Activated CD8-positive, alpha-beta T cell treated with anti-CD3 and anti-CD28 coated beads for 36 hours (primary cell): ENCODE measurements around the gene TMEM220. TPM values are rescaled to one million over a fixed set of nuclear protein-coding genes. Genes with fewer than 3 reads are reported as not detected.

ENCODE experiments used
- ATAC-seq: fragments of 200-7000 bp; cut with Tn5 transposase; one replicate; pipeline ENCODE4 v1.10.0; 2021; ENCODE audit warnings: mild to moderate bottlenecking, moderate library complexity
- CTCF ChIA-PET: fragments of 350-600 bp; sonication (Branson Sonifier 250); formaldehyde crosslinking; loops from one replicate; lab custom pipeline; 2021; ENCODE audit warnings: antibody characterized with exemption; lab: Charles Lee
- POLR2A ChIA-PET: fragments of 350-600 bp; sonication (Branson Sonifier 250); formaldehyde crosslinking; loops from one replicate; lab custom pipeline; 2021; ENCODE audit warnings: antibody characterized with exemption; lab: Charles Lee
- DNase-seq: peaks from one replicate; pipeline ENCODE4 v3.0.0-alpha.2; 2020
- H3K27ac Mint-ChIP-seq: one replicate; pipeline ENCODE4 v1.8.0; 2021; ENCODE audit warnings: mild to moderate bottlenecking, mixed read lengths
- H3K27me3 Mint-ChIP-seq: one replicate; pipeline ENCODE4 v1.8.0; 2021; ENCODE audit warnings: mixed read lengths
- H3K36me3 Mint-ChIP-seq: one replicate; pipeline ENCODE4 v1.8.0; 2021; ENCODE audit warnings: low read depth, mixed read lengths
- H3K4me1 Mint-ChIP-seq: one replicate; pipeline ENCODE4 v1.8.0; 2021; ENCODE audit warnings: low read depth, mixed read lengths
- H3K4me3 Mint-ChIP-seq: one replicate; pipeline ENCODE4 v1.8.0; 2021; ENCODE audit warnings: mild to moderate bottlenecking, moderate library complexity, mixed read lengths
- H3K9me3 Mint-ChIP-seq: one replicate; pipeline ENCODE4 v1.8.0; 2021; ENCODE audit warnings: mixed read lengths
- intact Hi-C: fragments of 100-400 bp; cut with micrococcal nuclease; formaldehyde crosslinking; loops from one replicate; pipeline ENCODE4 v1.10.0; 2022
- total RNA-seq, 2 experiments: library from RNA; stranded (reverse); gene quantifications; one replicate each; pipeline ENCODE4 v1.2.3, GENCODE V29; 2021
- TF ChIP-seq, protein P1 (sequence below): fragments of 200-600 bp; IDR thresholded peaks from one replicate; pipeline ENCODE4 v1.8.0; 2022; ENCODE audit warnings: antibody characterized with exemption, mild to moderate bottlenecking

The TMEM220 gene
- total RNA-seq, 2 experiments from 2014 or later: 0.63 to 1.4 TPM

GRCh38 chr17:10756185-10756584 is 26.4 kb upstream of the TMEM220 start:
- ChIA-PET CTCF (no interaction called here), POLR2A (no interaction called here)
- Mint-ChIP-seq H3K27ac (no peak overlapping the region), H3K9me3 (no peaks in the 10 kb centered on the region), H3K4me3 (no peak overlapping the region), H3K27me3 (no peaks in the 10 kb centered on the region), H3K4me1 (no peaks in the 10 kb centered on the region), H3K36me3 (no peaks in the 10 kb centered on the region)
- no peak for ATAC-seq
- intact Hi-C loops: no loop called here
- DNase-seq: no peak
- TF ChIP-seq, protein P1, sequence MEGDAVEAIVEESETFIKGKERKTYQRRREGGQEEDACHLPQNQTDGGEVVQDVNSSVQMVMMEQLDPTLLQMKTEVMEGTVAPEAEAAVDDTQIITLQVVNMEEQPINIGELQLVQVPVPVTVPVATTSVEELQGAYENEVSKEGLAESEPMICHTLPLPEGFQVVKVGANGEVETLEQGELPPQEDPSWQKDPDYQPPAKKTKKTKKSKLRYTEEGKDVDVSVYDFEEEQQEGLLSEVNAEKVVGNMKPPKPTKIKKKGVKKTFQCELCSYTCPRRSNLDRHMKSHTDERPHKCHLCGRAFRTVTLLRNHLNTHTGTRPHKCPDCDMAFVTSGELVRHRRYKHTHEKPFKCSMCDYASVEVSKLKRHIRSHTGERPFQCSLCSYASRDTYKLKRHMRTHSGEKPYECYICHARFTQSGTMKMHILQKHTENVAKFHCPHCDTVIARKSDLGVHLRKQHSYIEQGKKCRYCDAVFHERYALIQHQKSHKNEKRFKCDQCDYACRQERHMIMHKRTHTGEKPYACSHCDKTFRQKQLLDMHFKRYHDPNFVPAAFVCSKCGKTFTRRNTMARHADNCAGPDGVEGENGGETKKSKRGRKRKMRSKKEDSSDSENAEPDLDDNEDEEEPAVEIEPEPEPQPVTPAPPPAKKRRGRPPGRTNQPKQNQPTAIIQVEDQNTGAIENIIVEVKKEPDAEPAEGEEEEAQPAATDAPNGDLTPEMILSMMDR: no peak

DNA sequence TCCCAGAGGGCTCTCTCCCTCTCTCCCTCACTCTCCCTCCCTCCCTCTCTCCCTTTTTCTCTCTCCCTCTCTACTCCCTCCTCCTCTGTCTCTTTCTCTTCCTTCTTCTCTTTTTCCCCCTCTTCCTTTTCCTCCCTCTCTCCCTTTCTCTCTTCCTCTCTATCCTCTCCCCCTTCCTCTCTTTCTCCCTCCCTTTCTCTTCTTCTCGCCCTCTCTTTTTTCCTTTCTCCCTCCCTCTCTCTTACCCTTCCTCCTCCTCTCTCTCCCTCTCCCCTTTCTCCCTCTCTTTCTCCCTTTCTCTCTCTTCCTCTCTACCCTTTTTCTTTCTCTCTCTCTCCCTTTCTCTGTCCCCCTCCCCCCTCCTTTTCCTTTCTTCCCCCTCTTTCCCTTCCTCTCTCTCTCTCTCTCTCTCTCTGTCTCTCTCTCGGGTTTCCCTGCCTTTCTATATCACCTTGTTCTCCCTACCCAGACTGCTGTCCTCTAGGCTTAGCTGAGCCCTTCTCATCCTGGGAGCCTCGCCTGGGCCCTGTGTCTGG is 25.8 kb upstream of the TMEM220 start:
- no peak overlapping the region for H3K27ac Mint-ChIP-seq
- no peak overlapping the region for H3K4me3 Mint-ChIP-seq
- CTCF ChIA-PET: interaction anchor here (0.8 to 1.0 kb wide), 2 partner anchors 17 to 89 kb away, joined by 4 read pairs; no protein-coding TSS in a partner anchor
- intact Hi-C loops: no loop called here
- H3K9me3 Mint-ChIP-seq: no peaks in the 10 kb centered on the region
- H3K4me1 Mint-ChIP-seq: no peaks in the 10 kb centered on the region
- no peaks in the 10 kb centered on the region for H3K27me3 Mint-ChIP-seq
- POLR2A ChIA-PET: no interaction called here
- DNase-seq (no peak), ATAC-seq (no peak)
- no peaks in the 10 kb centered on the region for H3K36me3 Mint-ChIP-seq
- TF ChIP-seq, protein P1: no peak

- no peaks in the 10 kb centered on the region for H3K27me3 Mint-ChIP-seq
- no peak for ATAC-seq
- TF ChIP-seq, protein P1: no peak
- no peak for DNase-seq
- no peak overlapping the region for H3K4me3 Mint-ChIP-seq
- intact Hi-C loops: no loop called here
- no peak overlapping the region for H3K27ac Mint-ChIP-seq
- H3K4me1 Mint-ChIP-seq: no peaks in the 10 kb centered on the region
- no peaks in the 10 kb centered on the region for H3K9me3 Mint-ChIP-seq
- H3K36me3 Mint-ChIP-seq: no peaks in the 10 kb centered on the region
- ChIA-PET POLR2A (no interaction called here), CTCF (interaction anchor here (0.8 to 1.2 kb wide), 4 partner anchors 17 to 93 kb away, joined by 3 to 4 read pairs (median 4); no protein-coding TSS in a partner anchor)
These were observed 25.2 kb upstream of the TMEM220 start for GRCh38 chr17:10754861-10755591.

DNA sequence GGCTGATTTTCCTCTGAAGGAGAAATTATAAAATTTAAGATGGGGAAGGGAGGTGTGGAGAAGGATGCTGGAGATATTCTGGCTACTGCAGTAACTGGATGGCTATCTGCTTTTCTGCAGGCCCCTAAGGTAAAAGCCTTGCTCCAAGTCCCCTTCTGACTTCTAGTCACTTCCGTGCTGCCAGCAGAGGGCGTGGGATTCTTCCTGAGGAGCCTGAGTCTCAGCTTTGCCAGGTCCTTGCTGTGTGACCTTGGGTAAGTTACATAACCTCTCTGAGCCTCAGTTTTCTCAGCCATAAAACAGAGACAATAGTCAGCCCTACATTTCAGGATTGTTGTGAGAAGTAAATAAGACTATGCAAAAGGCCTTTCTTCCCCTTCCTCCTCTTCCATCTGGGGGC is 24.3 kb upstream of the TMEM220 start:
- DNase-seq: peak; percentile 54
- Mint-ChIP-seq H3K27ac (no peak overlapping the region), H3K4me3 (no peak overlapping the region), H3K36me3 (no peaks in the 10 kb centered on the region), H3K4me1 (no peaks in the 10 kb centered on the region), H3K9me3 (no peaks in the 10 kb centered on the region), H3K27me3 (no peaks in the 10 kb centered on the region)
- CTCF ChIA-PET: interaction anchor here (1.0 to 1.2 kb wide), 2 partner anchors 91 to 94 kb away, joined by 3 read pairs; no protein-coding TSS in a partner anchor
- intact Hi-C loops: no loop called here
- ATAC-seq: no peak
- POLR2A ChIA-PET: no interaction called here
- TF ChIP-seq, protein P1: peak; percentile 17

GRCh38 chr17:10752696-10753095 is 22.9 kb upstream of the TMEM220 start:
- ATAC-seq (no peak), DNase-seq (no peak)
- ChIA-PET CTCF (no interaction called here), POLR2A (no interaction called here)
- Mint-ChIP-seq H3K36me3 (no peaks in the 10 kb centered on the region), H3K4me3 (no peak overlapping the region), H3K4me1 (no peaks in the 10 kb centered on the region), H3K27me3 (no peaks in the 10 kb centered on the region), H3K9me3 (no peaks in the 10 kb centered on the region), H3K27ac (no peak overlapping the region)
- TF ChIP-seq, protein P1: no peak
- intact Hi-C loops: no loop called here
